DOHH2 (cell line): ENCODE results near the gene ADNP.

Source experiments
- H3F3A ChIP-seq: fragments of 200-600 bp; sonication (generic), shearing (Covaris generic); 2 replicates; pipeline ENCODE4 v1.6.0; 2016; ENCODE audit warnings: antibody characterized with exemption, mild to moderate bottlenecking; ENCODE audit not compliant: control insufficient read depth, insufficient read depth
- H3K27ac ChIP-seq: fragments of 200-600 bp; sonication (generic); 2 replicates; pipeline ENCODE4 v1.5.1; 2014; ENCODE audit warnings: low read depth, mild to moderate bottlenecking, low read length, moderate library complexity
- H3K27me3 ChIP-seq: fragments of 200-600 bp; sonication (generic); 2 replicates; pipeline ENCODE4 v1.6.1; 2014; ENCODE audit warnings: mild to moderate bottlenecking, low read length, mixed read lengths; ENCODE audit not compliant: control insufficient read depth
- H3K36me3 ChIP-seq: fragments of 200-600 bp; sonication (generic); 2 replicates; pipeline ENCODE4 v1.6.1; 2014; ENCODE audit warnings: mild to moderate bottlenecking, low read length, moderate library complexity, mixed read lengths; ENCODE audit not compliant: control insufficient read depth
- H3K4me1 ChIP-seq: fragments of 200-600 bp; sonication (generic); 2 replicates; pipeline ENCODE4 v1.6.1; 2014; ENCODE audit warnings: mild to moderate bottlenecking, low read length, mixed read lengths; ENCODE audit not compliant: control insufficient read depth
- H3K4me2 ChIP-seq: fragments of 200-600 bp; sonication (generic); 2 replicates; pipeline ENCODE4 v1.6.0; 2014; ENCODE audit warnings: mild to moderate bottlenecking, low read length, moderate library complexity
- H3K4me3 ChIP-seq: fragments of 200-600 bp; sonication (generic); 2 replicates; pipeline ENCODE4 v1.5.1; 2014; ENCODE audit warnings: mild to moderate bottlenecking, low read length, mixed read lengths
- H3K79me2 ChIP-seq: fragments of 200-600 bp; sonication (generic); 2 replicates; pipeline ENCODE4 v1.6.1; 2014; ENCODE audit warnings: mild to moderate bottlenecking, low read length, mixed read lengths; ENCODE audit not compliant: control insufficient read depth
- H3K9me2 ChIP-seq: fragments of 200-600 bp; sonication (generic); replicated peaks from 2 replicates; pipeline ENCODE4 v1.6.1; 2014; ENCODE audit warnings: mild to moderate bottlenecking, low read length, mixed read lengths; ENCODE audit not compliant: control insufficient read depth
- H3K9me3 ChIP-seq: fragments of 200-600 bp; sonication (generic); 2 replicates; pipeline ENCODE4 v1.6.1; 2014; ENCODE audit warnings: antibody characterized with exemption, low read length, mixed read lengths; ENCODE audit not compliant: control insufficient read depth, insufficient read depth
- H4K20me1 ChIP-seq: fragments of 200-600 bp; sonication (generic); 2 replicates; pipeline ENCODE4 v1.6.0; 2014; ENCODE audit warnings: low read depth, mild to moderate bottlenecking, antibody characterized with exemption, low read length, moderate library complexity; ENCODE audit not compliant: control insufficient read depth, insufficient read depth
- CTCF ChIP-seq: fragments of 200-600 bp; sonication (generic); IDR thresholded peaks from one replicate; pipeline ENCODE4 v1.5.1; 2014; ENCODE audit warnings: antibody characterized with exemption, mild to moderate bottlenecking, low read depth, low read length; ENCODE audit not compliant: poor library complexity, severe bottlenecking
- EZH2phosphoT487 ChIP-seq: fragments of 200-600 bp; sonication (generic); IDR thresholded peaks from 2 replicates; pipeline ENCODE4 v1.6.1; 2017; ENCODE audit warnings: borderline replicate concordance, mild to moderate bottlenecking, antibody characterized with exemption, low read length, moderate library complexity, mixed read lengths

The ADNP gene

GRCh38 chr20:50959543-50960126, 28.4 kb upstream of the ADNP start:
- Histone ChIP-seq H3K36me3 (peaks cover 52% of the 10 kb centered on the region), H3K27ac (no peak overlapping the region)

GRCh38 chr20:50958615-50959542, 27.6 kb upstream of the ADNP start, which contains the start of gene MOCS3:
MOCS3 (plus strand) TSS chr20:50958818; CDS start chr20:50958843, 25 bp downstream.
- Histone ChIP-seq H3F3A (no peaks in the 10 kb centered on the region; the same call in 1 of the 2 replicates), H3K9me2 (no peaks in the 10 kb centered on the region), H4K20me1 (peaks cover 36% of the 10 kb centered on the region), H3K4me2 (peak within 1 kb of the TSS; percentile 84), H3K9me3 (no peaks in the 10 kb centered on the region), H3K27me3 (no peaks in the 10 kb centered on the region), H3K4me1 (peaks cover 30% of the 10 kb centered on the region), H3K27ac (peak within 1 kb of the TSS; percentile 76), H3K79me2 (peaks cover 84% of the 10 kb centered on the region), H3K36me3 (peaks cover 59% of the 10 kb centered on the region), H3K4me3 (peak within 1 kb of the TSS; percentile 97)
- TF ChIP-seq EZH2phosphoT487 (no peak), CTCF (no peak)

More at GRCh38 chr20:50959543-50960126, 28.4 kb upstream of the ADNP start:
- peak overlapping the region; percentile 97 for H3K4me3 ChIP-seq
- peaks cover 30% of the 10 kb centered on the region for H3K4me1 ChIP-seq
- H3K79me2 ChIP-seq: peaks cover 76% of the 10 kb centered on the region
- no peaks in the 10 kb centered on the region; the same call in 1 of the 2 replicates for H3F3A ChIP-seq
- no peak for TF ChIP-seq CTCF
- no peak for TF ChIP-seq EZH2phosphoT487
- H3K9me3 ChIP-seq: no peaks in the 10 kb centered on the region
- H3K4me2 ChIP-seq: peak overlapping the region; percentile 84
- peaks cover 36% of the 10 kb centered on the region for H4K20me1 ChIP-seq
- H3K9me2 ChIP-seq: no peaks in the 10 kb centered on the region
- no peaks in the 10 kb centered on the region for H3K27me3 ChIP-seq

- Histone ChIP-seq H3K27me3 (no peaks in the 10 kb centered on the region), H3K36me3 (peaks cover 68% of the 10 kb centered on the region), H3K27ac (peak within 1 kb of the TSS; percentile 76), H3F3A (no peaks in the 10 kb centered on the region; the same call in 1 of the 2 replicates), H3K4me1 (peaks cover 30% of the 10 kb centered on the region), H3K9me3 (no peaks in the 10 kb centered on the region), H3K9me2 (no peaks in the 10 kb centered on the region), H3K4me2 (peak within 1 kb of the TSS; percentile 84), H4K20me1 (peaks cover 36% of the 10 kb centered on the region), H3K4me3 (peak within 1 kb of the TSS; percentile 97), H3K79me2 (peaks cover 93% of the 10 kb centered on the region)
- TF ChIP-seq EZH2phosphoT487: no peak
- TF ChIP-seq CTCF: no peak
Measured at GRCh38 chr20:50957798-50958614, 26.8 kb upstream of the ADNP start, which contains the start of gene DPM1. DPM1 (minus strand) TSS chr20:50958532; CDS start chr20:50958523, 9 bp downstream.
